ENCODE data around the gene ALDH1A3.

- TF ChIP-seq CTCF (conservative IDR thresholded peaks at IDR 0.05 in 1 of 2, IDR thresholded peaks at IDR 0.05 in 1 of 2; ENCODE audit: low read depth in 1 of 2, low read length in 2 of 2) = no peak
- no peak for TF ChIP-seq EZH2 (IDR thresholded peaks at IDR 0.05; ENCODE audit: low read length, missing control alignments)
These were observed 20.6 kb downstream of the ALDH1A3 start for GRCh38 chr15:100900136-100900794.
